ENCODE measurements around the gene EPC2.
"Not testable (repeated sequence)": the region's sequence is repeated elsewhere in the genome, so short reads cannot be mapped to it uniquely, and the experiment has no call there.

The EPC2 gene

GRCh38 chr2:148726228-148726627 is 81.7 kb downstream of the EPC2 start:
- no peak for DNase-seq (ENCODE audit: low read depth)

- DNase-seq (ENCODE audit: low read depth): no peak
These were observed 85.5 kb downstream of the EPC2 start for GRCh38 chr2:148730085-148730484.

- no peak for DNase-seq (ENCODE audit: low read depth)
These were observed 93.2 kb downstream of the EPC2 start for GRCh38 chr2:148737742-148738141.

- DNase-seq (ENCODE audit: low read depth): no peak
These were observed 95.0 kb downstream of the EPC2 start for GRCh38 chr2:148739454-148740105.

GRCh38 chr2:148742373-148742772 is 97.8 kb downstream of the EPC2 start:
- no peak for DNase-seq (ENCODE audit: low read depth)

- DNase-seq (ENCODE audit: low read depth): no peak
These were observed 100.8 kb downstream of the EPC2 start for GRCh38 chr2:148745151-148745851.

- no peak for DNase-seq (ENCODE audit: low read depth)
These were observed 102.4 kb downstream of the EPC2 start for GRCh38 chr2:148746973-148747372.

- no peak for DNase-seq (ENCODE audit: low read depth)
These were observed 107.4 kb downstream of the EPC2 start for GRCh38 chr2:148751907-148752306.

- DNase-seq (ENCODE audit: low read depth): no peak
These were observed 108.4 kb downstream of the EPC2 start for GRCh38 chr2:148752977-148753376.

GRCh38 chr2:148754864-148755263 is 110.3 kb downstream of the EPC2 start:
- DNase-seq (ENCODE audit: low read depth): no peak

GRCh38 chr2:148756292-148756975 is 111.9 kb downstream of the EPC2 start:
- no peak for DNase-seq (ENCODE audit: low read depth)

- DNase-seq (ENCODE audit: low read depth): no peak
These were observed 120.3 kb downstream of the EPC2 start for GRCh38 chr2:148764815-148765214.

- DNase-seq (ENCODE audit: low read depth): no peak
These were observed 125.5 kb downstream of the EPC2 start for GRCh38 chr2:148770047-148770446.

GRCh38 chr2:148781544-148781943 is 137.0 kb downstream of the EPC2 start:
- DNase-seq (ENCODE audit: low read depth): no peak

GRCh38 chr2:148789059-148789458 is 144.5 kb downstream of the EPC2 start:
- no peak for DNase-seq (ENCODE audit: low read depth)

GRCh38 chr2:148790172-148790571 is 145.6 kb downstream of the EPC2 start:
- DNase-seq (ENCODE audit: low read depth): not testable (repeated sequence)

GRCh38 chr2:148794558-148794957 is 150.0 kb downstream of the EPC2 start:
- no peak for DNase-seq (ENCODE audit: low read depth)

- DNase-seq (ENCODE audit: low read depth): no peak
These were observed 152.4 kb downstream of the EPC2 start for GRCh38 chr2:148796735-148797512.

GRCh38 chr2:148802448-148803220 is 158.1 kb downstream of the EPC2 start:
- no peak for DNase-seq (ENCODE audit: low read depth)

GRCh38 chr2:148810081-148810480 is 165.5 kb downstream of the EPC2 start:
- DNase-seq (ENCODE audit: low read depth): no peak

GRCh38 chr2:148812306-148812705 is 167.8 kb downstream of the EPC2 start:
- no peak for DNase-seq (ENCODE audit: low read depth)

- peak; percentile 52 for DNase-seq (ENCODE audit: low read depth)
These were observed 169.1 kb downstream of the EPC2 start for GRCh38 chr2:148813603-148814065.
